ENCODE measurements around the gene C2orf66.

C2orf66 gene

GRCh38 chr2:196808083-196808665, 981 bp downstream of the C2orf66 start:
- no peak overlapping the region for H3K4me3 ChIP-seq (ENCODE audit: low read length)
- DNase-seq (ENCODE audit: low read depth) = no peak
- no peak for TF ChIP-seq CTCF (conservative IDR thresholded peaks at IDR 0.05; ENCODE audit: low read depth, low read length)

GRCh38 chr2:196804381-196804780, 4.8 kb downstream of the C2orf66 start:
- no peak overlapping the region for H3K4me3 ChIP-seq (ENCODE audit: low read length)
- no peak for TF ChIP-seq CTCF (conservative IDR thresholded peaks at IDR 0.05; ENCODE audit: low read depth, low read length)
- no peak for DNase-seq (ENCODE audit: low read depth)

GRCh38 chr2:196802401-196802800, 6.8 kb downstream of the C2orf66 start:
- H3K4me3 ChIP-seq (ENCODE audit: low read length) = no peak overlapping the region
- no peak for TF ChIP-seq CTCF (conservative IDR thresholded peaks at IDR 0.05; ENCODE audit: low read depth, low read length)
- DNase-seq (ENCODE audit: low read depth) = no peak

- no peak for DNase-seq (ENCODE audit: low read depth)
- TF ChIP-seq CTCF (conservative IDR thresholded peaks at IDR 0.05; ENCODE audit: low read depth, low read length) = no peak
- no peak overlapping the region for H3K4me3 ChIP-seq (ENCODE audit: low read length)
Measured at GRCh38 chr2:196801674-196802261, 7.4 kb downstream of the C2orf66 start.

GRCh38 chr2:196798980-196799379, 10.2 kb downstream of the C2orf66 start:
- TF ChIP-seq CTCF (conservative IDR thresholded peaks at IDR 0.05; ENCODE audit: low read depth, low read length) = no peak
- peak overlapping the region; percentile 80 for H3K4me3 ChIP-seq (ENCODE audit: low read length)
- no peak for DNase-seq (ENCODE audit: low read depth)

GRCh38 chr2:196792865-196793264, 16.3 kb downstream of the C2orf66 start:
- H3K4me3 ChIP-seq (ENCODE audit: low read length) = no peak overlapping the region
- DNase-seq (ENCODE audit: low read depth) = no peak
- no peak for TF ChIP-seq CTCF (conservative IDR thresholded peaks at IDR 0.05; ENCODE audit: low read depth, low read length)

- no peak for DNase-seq (ENCODE audit: low read depth)
- no peak overlapping the region for H3K4me3 ChIP-seq (ENCODE audit: low read length)
- TF ChIP-seq CTCF (conservative IDR thresholded peaks at IDR 0.05; ENCODE audit: low read depth, low read length) = no peak
Measured at GRCh38 chr2:196783431-196784094, 25.6 kb downstream of the C2orf66 start.
